CD4-positive, alpha-beta memory T cell (primary cell): Measurements from ENCODE around the gene RRAGC. TPM values are rescaled to one million over a fixed set of nuclear protein-coding genes. Genes with fewer than 3 reads are reported as not detected.
"Not testable (repeated sequence)": the region's sequence is repeated elsewhere in the genome, so short reads cannot be mapped to it uniquely, and the experiment has no call there.

Experiments
- CTCF ChIA-PET: fragments of 350-600 bp; sonication (Branson Sonifier 250); formaldehyde crosslinking; loops from one replicate; lab custom pipeline; 2021; ENCODE audit warnings: inconsistent platforms; ENCODE audit not compliant: partially characterized antibody; lab: Charles Lee
- POLR2A ChIA-PET: fragments of 350-600 bp; sonication (Branson Sonifier 250); formaldehyde crosslinking; loops from one replicate; lab custom pipeline; 2021; ENCODE audit not compliant: partially characterized antibody; lab: Charles Lee
- DNase-seq, 5 donors: peaks; one replicate each; pipeline versions ENCODE4 v3.0.0 to v3.0.0-alpha.2; 2020 to 2022; ENCODE audit warnings: mixed read lengths in 1 of 5
- H3K27ac ChIP-seq: one replicate; pipeline ENCODE4 v1.7.0; 2013; ENCODE audit warnings: low read depth, low read length
- H3K27me3 ChIP-seq: 2 replicates; pipeline ENCODE4 v1.7.0; 2013; ENCODE audit warnings: mild to moderate bottlenecking, low read length, moderate library complexity; ENCODE audit not compliant: insufficient read depth
- H3K36me3 ChIP-seq: 2 replicates; pipeline ENCODE4 v1.7.0; 2013; ENCODE audit warnings: mild to moderate bottlenecking, low read length, moderate library complexity; ENCODE audit not compliant: insufficient read depth
- H3K4me1 ChIP-seq: 2 replicates; pipeline ENCODE4 v1.7.0; 2013; ENCODE audit warnings: mild to moderate bottlenecking, low read length, moderate library complexity; ENCODE audit not compliant: insufficient read depth
- H3K4me3 ChIP-seq, 2 donors: one replicate each; pipeline ENCODE4 v1.7.0; 2013; ENCODE audit warnings: low read length in 2 of 2, mild to moderate bottlenecking in 1 of 2
- H3K9me3 ChIP-seq, 2 donors: one replicate each; pipeline ENCODE4 v1.7.0; 2013; ENCODE audit warnings: low read length in 2 of 2, control low read depth in 1 of 2; ENCODE audit not compliant: control insufficient read depth in 1 of 2
- H3K27ac Mint-ChIP-seq, 7 donors: one replicate each; pipeline ENCODE4 v1.8.0; 2020 to 2021; ENCODE audit warnings: mixed read lengths in 7 of 7, mild to moderate bottlenecking in 6 of 7, inconsistent platforms in 3 of 7, moderate library complexity in 3 of 7
- H3K27me3 Mint-ChIP-seq, 2 donors: one replicate each; pipeline ENCODE4 v1.8.0; 2020 to 2021; ENCODE audit warnings: mixed read lengths in 2 of 2
- H3K36me3 Mint-ChIP-seq, 2 donors: one replicate each; pipeline ENCODE4 v1.8.0; 2020 to 2021; ENCODE audit warnings: mixed read lengths in 2 of 2, inconsistent platforms in 1 of 2, mild to moderate bottlenecking in 1 of 2
- H3K4me1 Mint-ChIP-seq, 4 donors: one replicate each; pipeline ENCODE4 v1.8.0; 2020 to 2021; ENCODE audit warnings: mixed read lengths in 4 of 4, mild to moderate bottlenecking in 1 of 4
- H3K4me3 Mint-ChIP-seq, 8 donors: one replicate each; pipeline ENCODE4 v1.8.0; 2020 to 2021; ENCODE audit warnings: mixed read lengths in 8 of 8, mild to moderate bottlenecking in 7 of 8, moderate library complexity in 6 of 8, inconsistent platforms in 3 of 8
- H3K9me3 Mint-ChIP-seq, 8 donors: one replicate each; pipeline ENCODE4 v1.8.0; 2020 to 2021; ENCODE audit warnings: mixed read lengths in 8 of 8, mild to moderate bottlenecking in 5 of 8, inconsistent platforms in 3 of 8, moderate library complexity in 1 of 8
- intact Hi-C: fragments of 100-400 bp; cut with micrococcal nuclease; formaldehyde crosslinking; loops from one replicate; pipeline ENCODE4 v1.15.1; 2023
- polyA plus RNA-seq, 2 donors: library from polyadenylated mRNA; unstranded; fragments of 300-500 nt; fragmentation: Illumina TruSeq; gene quantifications; one replicate each; pipeline ENCODE4 v1.2.3, GENCODE V29; 2021
- total RNA-seq, 2 experiments: library from RNA; stranded (reverse); gene quantifications; one replicate each; pipeline ENCODE4 v1.2.3, GENCODE V29; 2021

The RRAGC gene
- total and polyA plus RNA-seq, 4 experiments from 2014 or later, result 8.8 to 25.2 (median 16.8) TPM

GRCh38 chr1:38858833-38859560 is 575 bp downstream of the RRAGC start:
- peaks cover 38 to 73% (median 56%) of the 10 kb centered on the region in 4 donors for H3K4me1 Mint-ChIP-seq
- H3K36me3 Mint-ChIP-seq, result peaks cover 15 to 46% of the 10 kb centered on the region in 2 donors
- Histone ChIP-seq H3K4me1 (peaks cover 35% of the 10 kb centered on the region), H3K27me3 (no peaks in the 10 kb centered on the region), H3K4me3 (peak overlapping the region; percentile 70 to 92), H3K9me3 (no peaks in the 10 kb centered on the region), H3K36me3 (peaks cover 16% of the 10 kb centered on the region), H3K27ac (peak overlapping the region; percentile 65)
- ChIA-PET POLR2A (interaction anchor here (0.7 to 2.2 kb wide), 10 partner anchors 10 to 1000 kb away, joined by 3 to 28 read pairs (median 5); partner anchors contain the start of genes MTF1, MYCBP and NDUFS5), CTCF (interaction anchor here (1.1 to 1.6 kb wide), 3 partner anchors 15 to 233 kb away, joined by 3 to 5 read pairs (median 4); partner anchors contain the start of gene NDUFS5)
- peak overlapping the region; percentile 91 to 97 (median 94) for H3K4me3 Mint-ChIP-seq
- intact Hi-C loops, result loop anchor here (1.0 to 2.0 kb wide), 5 partner anchors 14 to 233 kb away; partner anchors contain the start of genes AKIRIN1, MYCBP and NDUFS5
- H3K27ac Mint-ChIP-seq, result peak overlapping the region; percentile 87 to 93 (median 90)
- peaks cover 0 to 2% (median 0%) of the 10 kb centered on the region in 8 donors for H3K9me3 Mint-ChIP-seq
- peak in 2 of 5 donors; percentile 28 to 65 for DNase-seq
- H3K27me3 Mint-ChIP-seq, result no peaks in the 10 kb centered on the region

GRCh38 chr1:38852780-38853179 is 6.8 kb downstream of the RRAGC start:
- Mint-ChIP-seq H3K27ac (peak overlapping the region in 6 of 7 donors; percentile 5 to 64 (median 40)), H3K9me3 (peaks cover 0 to 2% (median 0%) of the 10 kb centered on the region in 8 donors), H3K27me3 (no peaks in the 10 kb centered on the region), H3K4me1 (peaks cover 26 to 40% (median 33%) of the 10 kb centered on the region in 4 donors), H3K4me3 (no peak overlapping the region), H3K36me3 (peaks cover 30 to 55% of the 10 kb centered on the region in 2 donors)
- Histone ChIP-seq H3K27ac (no peak overlapping the region), H3K9me3 (no peaks in the 10 kb centered on the region), H3K4me1 (peaks cover 13% of the 10 kb centered on the region), H3K4me3 (no peak overlapping the region), H3K36me3 (peaks cover 29% of the 10 kb centered on the region), H3K27me3 (no peaks in the 10 kb centered on the region)
- DNase-seq, result no peak
- POLR2A ChIA-PET, result no interaction called here
- CTCF ChIA-PET, result interaction anchor here (1.0 kb wide), 1 partner anchor 18 kb away, joined by 3 read pairs; no protein-coding TSS in a partner anchor
- intact Hi-C loops, result no loop called here

- H3K27ac Mint-ChIP-seq, result peak overlapping the region in 4 of 7 donors; percentile 46 to 62 (median 54)
- peaks cover 55 to 69% of the 10 kb centered on the region in 2 donors for H3K36me3 Mint-ChIP-seq
- intact Hi-C loops, result no loop called here
- H3K9me3 Mint-ChIP-seq, result peaks cover 0 to 3% (median 0%) of the 10 kb centered on the region in 8 donors
- H3K4me1 ChIP-seq, result no peaks in the 10 kb centered on the region
- DNase-seq, result no peak
- no peak overlapping the region for H3K4me3 ChIP-seq
- no peaks in the 10 kb centered on the region for H3K27me3 Mint-ChIP-seq
- POLR2A ChIA-PET, result no interaction called here
- peaks cover 20 to 31% (median 24%) of the 10 kb centered on the region in 4 donors for H3K4me1 Mint-ChIP-seq
- peaks cover 40% of the 10 kb centered on the region for H3K36me3 ChIP-seq
- no peaks in the 10 kb centered on the region for H3K9me3 ChIP-seq
- H3K4me3 Mint-ChIP-seq, result no peak overlapping the region
- CTCF ChIA-PET, result interaction anchor here (1.7 to 1.8 kb wide), 2 partner anchors 13 to 244 kb away, joined by 4 to 6 read pairs; no protein-coding TSS in a partner anchor
- no peaks in the 10 kb centered on the region for H3K27me3 ChIP-seq
- H3K27ac ChIP-seq, result no peak overlapping the region
Observed at GRCh38 chr1:38848071-38848470, 11.5 kb downstream of the RRAGC start.

GRCh38 chr1:38846210-38846609 is 13.4 kb downstream of the RRAGC start:
- H3K27me3 ChIP-seq, result no peaks in the 10 kb centered on the region
- no peak for DNase-seq
- ChIA-PET CTCF (interaction anchor here (1.3 to 2.6 kb wide), 4 partner anchors 9 to 246 kb away, joined by 3 to 14 read pairs (median 11); no protein-coding TSS in a partner anchor), POLR2A (interaction anchor here (1.0 kb wide), 1 partner anchor 13 kb away, joined by 3 read pairs; the partner anchor contains the start of gene RRAGC)
- H3K27me3 Mint-ChIP-seq, result no peaks in the 10 kb centered on the region
- no peak overlapping the region for H3K27ac ChIP-seq
- H3K36me3 ChIP-seq, result peaks cover 33% of the 10 kb centered on the region
- no peaks in the 10 kb centered on the region for H3K9me3 ChIP-seq
- H3K4me3 Mint-ChIP-seq, result no peak overlapping the region
- H3K4me1 ChIP-seq, result no peaks in the 10 kb centered on the region
- no peak overlapping the region for H3K4me3 ChIP-seq
- peaks cover 0 to 3% (median 0%) of the 10 kb centered on the region in 8 donors for H3K9me3 Mint-ChIP-seq
- intact Hi-C loops, result loop anchor here (1.0 kb wide), 1 partner anchor 246 kb away; no protein-coding TSS in a partner anchor
- H3K36me3 Mint-ChIP-seq, result peaks cover 50 to 63% of the 10 kb centered on the region in 2 donors
- H3K27ac Mint-ChIP-seq, result peak overlapping the region in 1 of 7 donors; percentile 59
- peaks cover 10 to 23% (median 15%) of the 10 kb centered on the region in 4 donors for H3K4me1 Mint-ChIP-seq

- H3K4me3 ChIP-seq, DNase-seq, H3K27ac ChIP-seq, intact Hi-C loops, H3K27me3 Mint-ChIP-seq, H3K27me3 ChIP-seq, H3K9me3 Mint-ChIP-seq, H3K9me3 ChIP-seq, POLR2A ChIA-PET, H3K4me3 Mint-ChIP-seq, H3K4me1 ChIP-seq: not testable (repeated sequence)
- peaks cover 50 to 63% of the 10 kb centered on the region in 2 donors for H3K36me3 Mint-ChIP-seq
- CTCF ChIA-PET, result interaction anchor here (2.0 to 2.6 kb wide), 3 partner anchors 8 to 247 kb away, joined by 10 to 14 read pairs (median 12); no protein-coding TSS in a partner anchor
- peaks cover 27% of the 10 kb centered on the region for H3K36me3 ChIP-seq
- H3K4me1 Mint-ChIP-seq, result peaks cover 17 to 28% (median 20%) of the 10 kb centered on the region in 4 donors
- H3K27ac Mint-ChIP-seq, result peak overlapping the region in 1 of 7 donors; percentile 81
Observed at GRCh38 chr1:38845088-38845487, 14.5 kb downstream of the RRAGC start.

- no peak overlapping the region for H3K4me3 Mint-ChIP-seq
- Histone ChIP-seq H3K9me3 (no peaks in the 10 kb centered on the region), H3K27ac (no peak overlapping the region), H3K36me3 (peaks cover 25% of the 10 kb centered on the region), H3K27me3 (no peaks in the 10 kb centered on the region), H3K4me3 (no peak overlapping the region), H3K4me1 (no peaks in the 10 kb centered on the region)
- ChIA-PET CTCF (no interaction called here), POLR2A (no interaction called here)
- peaks cover 51 to 64% of the 10 kb centered on the region in 2 donors for H3K36me3 Mint-ChIP-seq
- no peaks in the 10 kb centered on the region for H3K27me3 Mint-ChIP-seq
- peaks cover 0 to 3% (median 0%) of the 10 kb centered on the region in 8 donors for H3K9me3 Mint-ChIP-seq
- DNase-seq, result no peak
- intact Hi-C loops, result no loop called here
- peak overlapping the region in 5 of 7 donors; percentile 14 to 82 (median 63) for H3K27ac Mint-ChIP-seq
- H3K4me1 Mint-ChIP-seq, result peaks cover 14 to 20% (median 17%) of the 10 kb centered on the region in 4 donors
Observed at GRCh38 chr1:38840281-38840680, 19.3 kb downstream of the RRAGC start.

- intact Hi-C loops, result loop anchor here (5.0 kb wide), 1 partner anchor 947 kb away; no protein-coding TSS in a partner anchor
- CTCF ChIA-PET, result no interaction called here
- DNase-seq, result no peak
- H3K27ac ChIP-seq, result no peak overlapping the region
- no peaks in the 10 kb centered on the region for H3K9me3 Mint-ChIP-seq
- peaks cover 25% of the 10 kb centered on the region for H3K36me3 ChIP-seq
- H3K4me3 ChIP-seq, result no peak overlapping the region
- peaks cover 10 to 14% (median 11%) of the 10 kb centered on the region in 4 donors for H3K4me1 Mint-ChIP-seq
- peaks cover 42 to 55% of the 10 kb centered on the region in 2 donors for H3K36me3 Mint-ChIP-seq
- no peak overlapping the region for H3K4me3 Mint-ChIP-seq
- no peaks in the 10 kb centered on the region for H3K27me3 ChIP-seq
- H3K27ac Mint-ChIP-seq, result no peak overlapping the region
- POLR2A ChIA-PET, result no interaction called here
- no peaks in the 10 kb centered on the region for H3K4me1 ChIP-seq
- H3K27me3 Mint-ChIP-seq, result no peaks in the 10 kb centered on the region
- H3K9me3 ChIP-seq, result no peaks in the 10 kb centered on the region
Observed at GRCh38 chr1:38839363-38839762, 20.2 kb downstream of the RRAGC start.
